Central memory CD4-positive, alpha-beta T cell (primary cell): Measurements from ENCODE around the gene FAM53B.
"Not testable (repeated sequence)": the region's sequence is repeated elsewhere in the genome, so short reads cannot be mapped to it uniquely, and the experiment has no call there.

ENCODE experiments used
- DNase-seq: peaks from one replicate; pipeline ENCODE4 v3.0.0; 2022

Gene FAM53B

GRCh38 chr10:124624466-124624865, 119.7 kb downstream of the FAM53B start:
- no peak for DNase-seq

- DNase-seq = no peak
These were observed 120.2 kb downstream of the FAM53B start for GRCh38 chr10:124624006-124624405.

DNA sequence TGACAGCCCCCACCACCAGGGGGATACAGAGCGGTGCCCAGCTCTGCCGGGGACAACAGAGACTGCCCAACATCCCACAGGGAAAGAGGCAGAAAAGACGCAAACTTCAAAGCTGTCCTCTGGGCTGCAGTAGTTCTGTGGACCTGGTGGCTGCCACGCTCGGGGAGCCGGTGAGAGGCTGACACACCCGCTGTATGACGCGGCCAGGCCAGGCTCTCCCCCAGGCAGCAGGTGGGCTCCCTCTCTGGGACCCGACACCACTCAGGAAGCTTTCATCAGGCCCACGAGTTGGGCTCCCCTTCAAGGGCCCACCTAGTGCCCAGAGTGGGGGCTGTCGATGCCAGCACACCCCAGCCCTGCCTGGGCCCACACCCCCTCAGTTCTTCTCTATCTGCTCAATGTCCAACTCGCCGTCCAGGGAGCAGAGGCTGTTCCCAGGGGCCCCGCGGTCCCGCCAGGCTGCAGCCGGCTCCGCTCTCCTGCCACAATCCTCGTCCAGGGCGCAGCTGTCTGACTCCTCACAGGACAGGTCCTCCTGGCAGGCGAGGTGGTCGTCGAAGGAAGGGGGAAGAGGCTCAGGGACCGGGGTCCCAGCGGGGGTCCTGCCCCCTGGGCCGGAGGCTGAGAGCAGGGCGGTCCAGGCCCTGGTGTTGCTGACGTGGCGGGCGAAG, 121.2 kb downstream of the FAM53B start:
- no peak for DNase-seq

DNA sequence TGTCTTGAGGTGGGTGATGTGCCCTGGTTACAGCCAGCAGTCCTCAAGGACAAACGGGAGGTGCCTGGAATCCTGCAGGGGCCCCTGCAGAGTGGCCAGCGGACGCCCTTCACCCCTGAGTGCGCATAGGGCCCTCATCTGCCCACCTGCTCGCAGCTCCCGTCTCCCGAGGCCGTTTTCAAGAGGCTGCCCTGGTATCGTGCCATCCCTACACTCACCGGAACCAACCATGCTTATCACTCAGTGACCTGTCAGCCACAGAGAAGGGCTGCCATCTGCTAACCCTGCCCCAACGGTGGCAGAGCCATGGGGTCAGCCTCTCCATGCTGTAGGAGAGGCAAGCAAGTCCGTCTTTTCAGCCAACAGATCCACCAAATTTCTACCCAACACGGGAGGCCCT, 122.0 kb downstream of the FAM53B start:
- no peak for DNase-seq

DNA sequence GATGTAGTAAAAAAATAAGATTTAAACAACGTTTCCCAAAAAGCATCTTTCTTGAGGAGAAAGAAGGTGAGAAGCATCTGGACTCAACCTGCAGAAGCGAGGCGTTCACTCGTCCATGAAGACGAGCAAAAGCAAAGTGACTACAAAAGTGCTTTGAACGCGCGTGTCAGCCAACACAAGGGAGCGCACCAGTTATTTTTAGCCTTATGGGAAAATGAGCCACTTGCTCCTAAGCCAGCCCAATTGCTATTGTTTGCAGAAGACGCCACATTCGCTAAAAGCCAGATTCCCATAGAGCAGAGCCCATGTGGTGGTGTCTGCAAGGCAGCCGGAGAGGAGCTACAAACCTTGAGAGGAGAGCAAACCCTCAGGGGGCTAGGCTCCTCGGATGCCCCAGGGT, 122.5 kb downstream of the FAM53B start:
- no peak for DNase-seq

GRCh38 chr10:124619802-124620490, 124.2 kb downstream of the FAM53B start:
- DNase-seq = no peak

DNA sequence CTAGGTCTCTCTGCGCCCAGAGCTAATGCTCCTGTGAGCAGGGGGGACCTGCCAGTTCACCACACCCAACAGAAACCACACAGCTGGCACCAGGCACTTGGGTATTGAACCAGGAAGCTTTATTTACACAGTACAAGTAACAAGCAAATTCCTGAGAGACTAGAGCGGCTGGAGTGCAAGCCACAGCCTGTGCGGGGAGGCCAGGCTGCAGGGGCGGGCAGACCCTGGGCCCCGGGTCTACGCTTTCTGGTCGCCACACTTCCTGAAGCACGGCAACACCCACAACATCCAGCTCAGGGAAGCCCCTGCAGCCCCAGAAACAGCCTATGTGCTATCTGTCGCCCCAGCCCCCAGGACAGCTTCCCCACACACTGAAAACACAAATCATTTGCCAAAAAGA, 125.0 kb downstream of the FAM53B start:
- peak; percentile 22 for DNase-seq

GRCh38 chr10:124618470-124619073, 125.6 kb downstream of the FAM53B start:
- no peak for DNase-seq

GRCh38 chr10:124616836-124617130, 127.4 kb downstream of the FAM53B start:
- no peak for DNase-seq

- no peak for DNase-seq
These were observed 127.9 kb downstream of the FAM53B start for GRCh38 chr10:124616040-124616835.

- DNase-seq = no peak
These were observed 128.9 kb downstream of the FAM53B start for GRCh38 chr10:124615259-124615658.

- no peak for DNase-seq
These were observed 130.0 kb downstream of the FAM53B start for GRCh38 chr10:124614003-124614659.

GRCh38 chr10:124612611-124613498, 131.3 kb downstream of the FAM53B start:
- peak; percentile 24 for DNase-seq

DNA sequence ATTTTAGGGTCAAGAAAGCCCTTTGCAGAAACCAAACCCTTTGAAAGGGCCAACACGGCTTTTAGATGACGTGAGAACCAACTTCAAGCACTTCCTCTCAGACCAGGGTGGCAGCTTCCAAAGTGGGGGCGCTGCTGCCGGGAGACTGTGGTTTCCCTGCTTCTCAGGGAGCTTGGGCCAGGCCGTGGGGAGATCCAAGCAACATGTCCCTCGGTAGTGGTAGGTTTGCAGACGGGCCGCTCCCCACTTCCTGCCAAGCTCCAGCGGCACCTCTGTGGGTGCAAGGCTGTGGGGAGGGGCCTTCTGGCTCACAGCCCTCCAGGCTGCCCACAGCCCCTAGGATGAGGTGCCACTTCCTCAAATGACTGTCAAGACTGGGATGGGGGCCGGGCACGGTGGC, 132.4 kb downstream of the FAM53B start:
- peak; percentile 53 for DNase-seq

DNA sequence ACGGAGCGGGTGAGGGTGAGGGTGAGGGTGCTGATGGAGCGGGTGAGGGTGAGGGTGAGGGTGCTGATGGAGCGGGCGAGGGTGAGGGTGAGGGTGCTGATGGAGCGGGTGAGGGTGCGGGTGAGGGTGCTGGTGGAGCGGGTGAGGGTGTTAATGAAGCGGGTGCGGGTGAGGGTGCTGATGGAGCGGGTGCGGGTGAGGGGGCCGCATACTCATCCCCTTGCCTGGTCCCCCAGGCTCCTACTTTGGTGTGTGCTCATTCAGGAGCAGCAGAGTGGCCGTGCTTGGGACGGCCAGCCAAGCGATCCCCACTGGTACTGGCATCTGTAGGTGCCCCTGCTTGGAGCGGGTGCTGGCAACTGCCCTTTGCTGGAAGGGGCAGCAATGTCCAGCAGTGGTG, 133.3 kb downstream of the FAM53B start:
- not testable (repeated sequence) for DNase-seq

GRCh38 chr10:124610186-124610585, 134.0 kb downstream of the FAM53B start:
- not testable (repeated sequence) for DNase-seq

- DNase-seq = no peak
These were observed 134.5 kb downstream of the FAM53B start for GRCh38 chr10:124609698-124610097.

GRCh38 chr10:124608093-124608721, 136.0 kb downstream of the FAM53B start:
- no peak for DNase-seq

- DNase-seq = no peak
These were observed 136.5 kb downstream of the FAM53B start for GRCh38 chr10:124607693-124608092.

GRCh38 chr10:124606822-124607221, 137.4 kb downstream of the FAM53B start:
- no peak for DNase-seq
